GM21619 (cell line): ENCODE measurements around the gene CIBAR2.
"Not testable (repeated sequence)": the region's sequence is repeated elsewhere in the genome, so short reads cannot be mapped to it uniquely, and the experiment has no call there.

Experiments used
- ATAC-seq: cut with Tn5 transposase; IDR thresholded peaks from one replicate; pipeline ENCODE4 v1.9.1; 2021; ENCODE audit not compliant: unreplicated experiment

Gene CIBAR2

DNA sequence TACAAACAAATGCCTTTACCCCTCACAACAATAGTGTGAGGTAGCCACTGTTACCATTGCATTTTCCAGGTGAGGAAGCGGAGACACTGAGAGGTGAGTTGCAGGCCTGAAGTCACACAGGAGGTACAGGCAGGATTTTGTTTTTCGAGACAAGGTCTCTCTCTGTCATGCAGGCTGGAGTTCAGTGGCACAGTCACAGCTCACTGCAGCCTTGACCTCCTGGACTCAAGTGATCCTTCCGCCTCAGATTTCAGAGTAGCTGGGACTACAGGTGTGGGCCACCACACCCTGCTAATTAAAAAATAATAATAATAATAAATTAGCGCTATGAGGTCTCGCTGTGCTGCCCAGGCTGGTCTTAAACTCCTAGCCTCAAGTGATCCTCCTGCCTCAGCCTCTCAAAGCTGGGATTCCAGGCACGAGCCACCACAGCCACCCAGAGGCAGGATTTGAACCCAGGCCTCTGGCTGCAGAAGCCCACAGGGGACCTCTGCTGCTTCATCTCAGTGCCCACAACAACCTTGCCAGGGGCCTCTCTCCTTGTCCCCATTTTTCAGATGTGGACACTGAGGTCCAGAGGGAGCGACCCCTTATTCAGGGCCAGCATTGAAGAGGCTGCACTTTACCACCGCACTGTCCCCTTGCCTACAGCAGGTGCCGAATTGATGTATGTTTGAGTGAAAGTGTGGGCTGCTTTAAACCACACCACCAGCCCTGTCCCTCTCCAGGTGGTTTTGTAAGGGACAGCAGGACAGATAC lies 16.0 kb upstream of the CIBAR2 start:
- no peak for ATAC-seq

GRCh38 chr16:85127379-85127723 lies 15.1 kb upstream of the CIBAR2 start:
- ATAC-seq: no peak

DNA sequence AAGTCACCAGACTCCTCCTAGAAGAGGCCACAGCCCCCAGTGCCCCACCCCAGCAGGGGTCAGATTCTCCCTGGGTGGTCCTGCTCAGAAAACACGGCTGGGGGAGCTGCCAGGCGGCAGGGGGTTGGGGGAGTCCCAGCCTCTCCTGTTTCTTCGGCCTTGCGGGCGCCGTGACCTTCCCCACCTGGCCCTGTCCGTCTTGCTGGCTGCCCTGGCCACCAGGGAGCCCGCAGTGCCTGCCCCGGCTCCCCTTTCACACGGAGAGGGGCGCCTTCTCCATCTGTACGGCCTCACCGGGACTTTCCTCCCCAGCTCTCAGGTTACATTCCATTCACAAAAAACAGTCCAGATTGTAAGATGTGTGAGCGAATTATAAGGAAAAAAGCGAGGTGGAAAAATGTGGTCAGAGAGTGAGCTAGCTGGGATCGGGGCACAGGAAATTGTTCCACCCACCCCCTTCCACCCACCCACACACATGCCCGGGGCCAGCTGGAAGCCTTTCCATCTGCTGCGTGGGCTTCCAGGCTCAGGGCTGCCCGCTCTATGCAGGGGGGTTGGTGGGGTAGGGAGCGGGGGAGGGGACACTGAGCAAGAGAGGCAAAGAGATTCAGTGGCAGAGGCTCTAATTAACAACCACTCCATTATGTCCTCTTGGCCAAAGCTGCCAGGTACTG lies 14.6 kb upstream of the CIBAR2 start:
- no peak for ATAC-seq

DNA sequence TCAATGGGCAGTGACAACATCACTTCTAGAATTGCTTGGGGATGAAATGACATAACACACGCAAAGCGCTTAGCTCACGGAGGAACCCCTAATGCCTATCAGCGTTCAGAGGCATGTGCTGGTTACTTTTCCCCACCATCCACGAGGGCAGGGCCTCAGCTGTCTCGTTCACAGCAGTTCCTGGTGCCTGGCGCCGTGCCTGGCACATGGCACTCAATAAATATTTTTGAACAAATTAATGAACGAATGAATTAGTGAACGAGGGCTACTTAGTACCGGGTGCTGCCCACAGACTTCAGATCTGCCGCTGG lies 14.1 kb upstream of the CIBAR2 start:
- no peak for ATAC-seq

DNA sequence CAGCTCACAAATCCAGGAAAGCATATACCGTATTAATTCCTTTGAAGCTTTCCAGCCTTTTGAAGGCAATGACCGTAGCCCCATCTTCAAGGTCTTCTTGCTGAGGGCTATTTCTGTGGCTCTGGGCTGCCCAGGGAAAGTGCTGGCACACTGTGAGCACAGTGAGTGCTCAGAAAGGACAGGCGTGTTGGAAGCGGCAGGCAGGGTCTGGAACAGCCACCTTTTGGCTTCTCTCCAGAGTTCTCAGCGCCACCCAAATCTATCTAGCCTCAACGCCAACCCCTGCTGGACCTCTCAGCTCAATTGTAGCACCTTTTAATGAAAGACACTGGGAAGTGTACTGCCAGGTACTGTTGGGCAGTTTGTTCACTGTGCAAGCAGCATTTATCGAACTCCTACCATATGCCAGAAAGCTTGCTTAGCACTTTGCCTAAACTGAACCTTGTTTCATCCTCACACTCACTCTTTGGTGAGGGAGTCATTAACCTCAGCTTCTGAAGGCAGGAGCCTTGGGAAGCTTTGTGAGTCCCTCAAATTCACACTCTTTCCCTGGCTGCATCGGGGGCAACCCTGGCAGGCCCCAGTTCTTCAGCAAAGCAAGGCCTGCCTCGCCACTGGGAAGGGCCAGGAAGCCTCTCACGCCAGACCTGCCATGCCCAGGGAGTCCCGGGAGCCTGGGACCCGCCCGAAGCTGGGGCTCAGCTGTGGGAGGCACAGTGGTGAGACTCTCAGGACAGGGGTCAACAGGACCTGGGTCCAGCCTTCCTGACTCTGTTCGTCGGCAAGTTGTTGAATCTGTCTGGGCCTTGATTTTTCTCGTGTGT lies 13.5 kb upstream of the CIBAR2 start:
- ATAC-seq: no peak

DNA sequence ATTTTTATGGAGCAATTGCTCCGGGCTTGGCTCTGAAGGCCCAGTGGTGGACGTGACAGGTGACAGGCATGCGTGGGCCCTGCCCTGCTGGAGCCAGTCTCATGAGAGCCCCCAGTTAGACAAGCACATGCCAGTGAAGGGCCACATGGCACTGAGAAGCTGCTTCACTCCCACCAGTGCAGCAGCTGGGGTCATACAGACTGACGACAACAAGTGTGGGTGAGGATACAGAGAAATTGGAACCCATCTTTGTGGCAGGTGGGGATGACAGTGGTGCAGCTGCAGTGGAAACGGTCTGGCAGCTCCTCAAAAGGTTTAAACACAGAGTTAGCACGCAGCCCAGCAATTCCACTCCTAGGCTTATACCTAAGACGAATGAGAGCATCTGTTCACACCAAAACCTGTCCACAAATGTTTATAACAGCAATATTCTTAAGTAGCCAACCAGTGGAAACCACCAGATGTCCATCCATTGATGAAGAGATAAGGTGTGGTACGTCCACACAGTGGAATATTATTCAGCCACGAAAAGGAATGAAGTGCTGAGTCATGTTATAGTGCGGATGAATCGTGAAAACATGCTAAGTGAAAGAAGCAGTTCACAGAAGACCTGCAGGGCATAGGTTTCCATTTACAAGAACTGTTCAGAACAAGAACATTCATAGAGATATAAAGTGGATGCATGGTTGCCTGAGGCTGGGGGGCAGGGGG lies 12.5 kb upstream of the CIBAR2 start:
- no peak for ATAC-seq

DNA sequence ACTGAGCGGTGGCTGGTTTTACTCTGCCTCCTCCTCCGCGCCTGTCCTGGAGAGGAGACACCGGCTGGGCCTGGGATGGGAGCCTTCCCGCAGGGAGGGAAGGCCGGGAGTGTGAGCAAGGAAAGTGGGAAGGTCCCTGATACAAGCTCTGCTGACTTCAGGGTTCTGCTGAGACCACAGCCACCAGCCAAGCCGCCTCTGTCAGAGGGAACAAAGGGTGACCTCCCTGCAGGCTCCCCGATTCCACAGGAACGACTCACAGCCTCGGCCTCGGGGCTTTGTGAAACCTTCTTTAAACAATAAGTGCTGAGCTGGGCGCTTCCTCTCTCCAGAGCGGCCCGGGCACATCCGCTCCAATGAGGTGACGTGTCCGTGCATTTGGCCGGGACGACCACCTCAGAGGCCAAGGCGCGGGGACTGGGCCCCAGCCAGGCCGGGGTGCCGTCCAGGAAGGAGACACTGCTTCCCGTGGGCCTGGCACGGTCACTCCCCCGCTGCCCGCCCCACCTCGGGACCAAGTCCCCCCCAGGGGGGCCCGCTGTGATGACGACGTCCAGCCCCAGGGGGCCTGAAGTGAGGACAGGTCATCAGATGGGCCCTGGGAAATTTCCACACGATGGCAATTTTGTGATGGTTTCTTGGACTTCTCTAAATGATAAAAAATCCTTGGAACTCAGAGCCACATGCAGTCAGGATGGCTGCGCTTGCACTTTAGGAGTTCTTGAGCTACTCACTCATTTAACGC lies 11.8 kb upstream of the CIBAR2 start:
- ATAC-seq: no peak

DNA sequence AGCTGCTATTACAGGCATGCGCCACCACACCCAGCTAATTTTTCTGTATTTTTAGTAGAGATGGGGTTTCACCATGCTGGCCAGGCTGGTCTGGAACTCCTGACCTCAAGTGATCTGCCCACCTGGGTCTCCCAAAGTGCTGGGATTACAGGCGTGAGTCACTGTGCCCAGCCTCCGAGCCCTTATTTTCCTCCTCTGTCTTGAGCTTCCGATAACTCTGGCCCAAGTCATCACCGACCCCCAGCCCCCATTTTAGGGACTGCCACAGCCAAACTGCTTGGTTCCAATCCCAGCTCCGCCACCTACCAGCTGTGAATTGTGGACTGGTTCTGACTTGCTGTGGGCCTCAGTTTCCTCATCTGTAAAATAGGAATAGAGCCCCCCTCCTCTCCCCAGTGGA lies 11.2 kb upstream of the CIBAR2 start:
- not testable (repeated sequence) for ATAC-seq

GRCh38 chr16:85120006-85120340 lies 7.7 kb upstream of the CIBAR2 start:
- ATAC-seq: no peak

DNA sequence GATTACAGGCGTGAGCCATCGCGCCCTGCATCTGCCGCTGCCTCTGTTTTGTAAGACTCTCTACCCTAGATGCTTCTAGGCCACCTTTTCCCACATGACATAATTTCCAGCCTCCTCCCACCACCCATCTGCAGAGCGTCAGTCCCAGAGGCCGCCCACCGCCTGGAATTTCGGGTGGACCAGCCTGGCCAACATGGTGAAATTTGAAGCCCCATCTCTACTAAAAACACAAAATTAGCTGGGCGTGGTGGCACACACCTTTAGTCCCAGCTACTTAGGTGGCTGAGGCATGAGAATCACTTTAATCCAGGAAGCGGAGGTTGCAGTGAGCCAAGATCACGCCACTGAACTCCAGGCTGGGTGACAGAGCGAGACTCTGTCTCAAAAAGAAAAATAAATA lies 5.1 kb upstream of the CIBAR2 start:
- ATAC-seq: no peak

GRCh38 chr16:85114909-85115567 lies 2.8 kb upstream of the CIBAR2 start:
- ATAC-seq: peak; percentile 62

DNA sequence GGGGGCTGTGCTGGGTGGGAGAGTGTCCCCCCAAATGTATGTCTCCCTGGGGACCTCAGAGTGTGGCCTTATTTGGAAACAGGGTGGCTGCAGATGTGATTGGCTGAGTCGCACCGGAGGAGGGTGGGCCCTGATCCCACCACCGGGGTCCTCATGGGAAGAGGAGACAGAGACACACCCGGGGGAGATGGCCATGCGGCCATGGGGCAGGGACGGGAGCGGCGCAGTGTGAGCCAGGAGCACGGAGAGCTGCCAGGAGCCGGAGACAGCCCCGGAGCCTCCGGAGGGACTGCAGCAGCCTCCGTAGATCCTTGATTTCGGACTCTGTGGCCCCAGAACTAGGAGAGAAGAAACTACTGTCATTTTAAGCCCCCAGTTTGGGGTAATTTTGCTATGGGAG lies 1.6 kb upstream of the CIBAR2 start:
- ATAC-seq: no peak

DNA sequence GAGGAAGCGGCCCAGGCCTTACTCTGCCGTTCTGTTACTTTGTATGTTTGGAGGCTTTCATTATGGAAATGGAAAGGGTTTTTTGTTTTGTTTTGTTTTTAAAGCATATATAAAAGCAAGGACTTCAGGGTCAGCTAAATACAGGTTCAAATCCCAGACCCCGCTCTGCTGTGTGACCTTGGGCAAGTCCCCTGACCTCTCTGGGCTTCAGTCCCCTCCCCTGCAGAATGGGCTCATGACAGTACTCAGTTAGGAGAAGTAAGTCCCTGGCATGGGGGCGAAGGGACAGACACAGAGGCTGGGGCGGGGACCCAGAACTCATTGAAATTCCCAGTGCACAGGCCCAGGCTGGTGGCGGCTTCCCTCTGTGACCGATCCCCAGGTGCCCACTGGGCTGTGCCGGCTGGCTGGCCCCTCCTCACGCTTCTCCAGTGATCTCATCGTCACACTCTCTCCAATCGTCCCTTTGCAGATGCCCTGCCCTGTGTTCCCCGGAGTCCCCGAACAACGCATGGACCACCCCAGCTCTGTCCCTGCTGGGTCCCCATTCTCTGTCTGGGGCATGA lies 979 bp upstream of the CIBAR2 start:
- ATAC-seq: no peak

GRCh38 chr16:85111184-85111583 lies 1.1 kb downstream of the CIBAR2 start:
- ATAC-seq: no peak

DNA sequence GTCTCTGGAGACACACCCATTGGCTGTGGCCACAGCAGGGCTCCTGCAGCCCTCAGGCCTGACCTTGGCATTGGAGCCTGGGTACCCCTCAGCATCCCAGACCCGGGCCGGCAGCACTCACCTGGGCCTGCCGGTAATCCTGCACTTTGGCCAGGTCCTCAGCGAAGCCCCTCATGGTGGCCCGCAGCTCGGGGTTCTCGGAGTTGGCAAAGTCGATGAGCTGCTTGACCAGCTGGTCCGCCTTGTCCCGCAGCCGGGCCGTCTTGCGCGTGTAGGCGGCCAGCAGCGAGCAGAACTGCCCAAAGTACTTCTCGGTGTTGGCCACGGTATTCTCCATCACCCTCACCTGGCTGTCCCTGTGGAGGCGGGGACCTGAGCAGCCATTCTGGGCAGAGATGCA lies 2.2 kb downstream of the CIBAR2 start:
- no peak for ATAC-seq

DNA sequence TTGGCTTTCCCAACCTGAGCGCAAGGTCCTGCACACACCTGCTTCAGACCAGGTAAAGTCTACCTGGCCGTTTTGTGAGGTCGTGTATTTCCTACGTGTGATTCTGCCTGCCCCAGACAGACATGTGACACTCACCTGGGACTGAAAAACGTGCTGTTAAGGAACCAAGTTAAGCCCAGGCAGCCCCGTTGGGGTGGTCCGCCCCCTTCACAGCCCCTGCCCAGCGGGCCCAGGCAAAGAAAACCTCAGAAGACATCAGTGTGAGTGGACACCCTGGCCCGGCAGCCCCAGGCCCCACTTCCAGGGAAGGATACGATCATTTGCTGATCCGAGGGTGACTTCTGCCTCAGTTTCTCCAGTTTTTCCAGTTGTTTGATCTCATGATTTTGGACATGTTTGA lies 4.7 kb downstream of the CIBAR2 start:
- ATAC-seq: no peak

GRCh38 chr16:85107083-85107482 lies 5.2 kb downstream of the CIBAR2 start:
- ATAC-seq: no peak

DNA sequence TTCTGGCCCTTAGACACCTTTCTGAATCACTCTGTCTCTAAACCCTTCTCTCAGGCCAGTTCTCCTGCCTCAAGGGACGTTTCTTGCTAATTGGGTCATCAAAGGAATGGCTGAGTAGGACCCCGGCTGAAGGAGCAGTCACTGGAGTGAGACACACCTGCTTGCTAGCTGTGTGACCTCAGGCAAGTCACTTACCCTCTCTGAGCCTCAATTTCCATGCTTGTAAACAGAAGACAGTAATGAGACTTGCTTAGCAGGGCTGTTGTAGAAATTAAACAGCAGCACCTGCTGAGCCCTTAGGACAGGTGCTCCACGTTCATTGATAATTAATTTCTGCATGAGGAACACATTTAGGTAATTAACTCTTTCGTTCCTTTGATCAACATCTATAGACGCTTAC lies 6.8 kb downstream of the CIBAR2 start:
- ATAC-seq: no peak

GRCh38 chr16:85104821-85105391 lies 7.4 kb downstream of the CIBAR2 start:
- ATAC-seq: peak; percentile 58

GRCh38 chr16:85104147-85104546 lies 8.1 kb downstream of the CIBAR2 start:
- ATAC-seq: no peak
